H9 (cell line): ENCODE data around the gene TCF7L1. TPM values are rescaled to one million over a fixed set of nuclear protein-coding genes. Genes with fewer than 3 reads are reported as not detected.

Experiments used
- DNase-seq: peaks from one replicate; pipeline ENCODE4 v3.0.0-alpha.2; 2017
- H2AFZ ChIP-seq: one replicate; pipeline ENCODE4 v1.6.1; 2013; ENCODE audit warnings: mild to moderate bottlenecking, low read length, control low read depth, moderate library complexity
- H2AK5ac ChIP-seq: 2 replicates; pipeline ENCODE4 v1.6.1; 2013; ENCODE audit warnings: low read length, control low read depth, mixed read lengths; ENCODE audit not compliant: insufficient read length
- H2BK120ac ChIP-seq: one replicate; pipeline ENCODE4 v1.6.1; 2013; ENCODE audit warnings: low read depth, mild to moderate bottlenecking, low read length, control low read depth, inconsistent platforms; ENCODE audit not compliant: poor library complexity, severe bottlenecking
- H2BK12ac ChIP-seq: 2 replicates; pipeline ENCODE4 v1.6.1; 2013; ENCODE audit warnings: low read length, control low read depth, mixed read lengths, low read depth; ENCODE audit not compliant: insufficient read length
- H2BK15ac ChIP-seq: 2 replicates; pipeline ENCODE4 v1.6.1; 2013; ENCODE audit warnings: low read depth, low read length, control low read depth
- H2BK20ac ChIP-seq: one replicate; pipeline ENCODE4 v1.6.1; 2013; ENCODE audit warnings: low read depth, mild to moderate bottlenecking, low read length, control low read depth, inconsistent platforms; ENCODE audit not compliant: poor library complexity, severe bottlenecking
- H2BK5ac ChIP-seq: 2 replicates; pipeline ENCODE4 v1.6.1; 2013; ENCODE audit warnings: low read length, control low read depth, mixed read lengths; ENCODE audit not compliant: insufficient read length
- H3K14ac ChIP-seq: 2 replicates; pipeline ENCODE4 v1.6.1; 2013; ENCODE audit warnings: low read length, control low read depth; ENCODE audit not compliant: insufficient read depth
- H3K18ac ChIP-seq: 2 replicates; pipeline ENCODE4 v1.6.1; 2013; ENCODE audit warnings: low read depth, mild to moderate bottlenecking, mixed read lengths, low read length, control low read depth; ENCODE audit not compliant: insufficient read length
- H3K23ac ChIP-seq: 2 replicates; pipeline ENCODE4 v1.6.1; 2013; ENCODE audit warnings: low read length, control low read depth, mixed read lengths, low read depth; ENCODE audit not compliant: insufficient read length
- H3K23me2 ChIP-seq: 2 replicates; pipeline ENCODE4 v1.6.1; 2013; ENCODE audit warnings: low read depth, mild to moderate bottlenecking, mixed read lengths, low read length, control low read depth; ENCODE audit not compliant: insufficient read length, poor library complexity, severe bottlenecking
- H3K27ac ChIP-seq: 2 replicates; pipeline ENCODE4 v1.5.1; 2013; ENCODE audit warnings: low read length, control low read depth, mixed read lengths, low read depth; ENCODE audit not compliant: insufficient read length
- H3K27me3 ChIP-seq: 2 replicates; pipeline ENCODE4 v1.6.1; 2013; ENCODE audit warnings: low read length, control low read depth, inconsistent platforms; ENCODE audit not compliant: insufficient read depth
- H3K4ac ChIP-seq: 2 replicates; pipeline ENCODE4 v1.6.1; 2013; ENCODE audit warnings: low read depth, mild to moderate bottlenecking, control low read depth, inconsistent platforms, low read length, moderate library complexity
- H3K4me1 ChIP-seq: 2 replicates; pipeline ENCODE4 v1.6.1; 2013; ENCODE audit warnings: low read length, control low read depth, inconsistent platforms; ENCODE audit not compliant: insufficient read depth
- H3K4me2 ChIP-seq: 2 replicates; pipeline ENCODE4 v1.6.1; 2013; ENCODE audit warnings: low read length, control low read depth, mixed read lengths; ENCODE audit not compliant: insufficient read length, insufficient read depth
- H3K56ac ChIP-seq: 2 replicates; pipeline ENCODE4 v1.6.1; 2013; ENCODE audit warnings: low read depth, mild to moderate bottlenecking, mixed read lengths, low read length, control low read depth; ENCODE audit not compliant: insufficient read length
- H3K79me1 ChIP-seq: 2 replicates; pipeline ENCODE4 v1.6.1; 2013; ENCODE audit warnings: low read depth, mild to moderate bottlenecking, moderate library complexity, low read length, control low read depth, inconsistent platforms; ENCODE audit not compliant: insufficient read depth, poor library complexity, severe bottlenecking
- H3K79me2 ChIP-seq: 2 replicates; pipeline ENCODE4 v1.6.1; 2013; ENCODE audit warnings: low read length, control low read depth, inconsistent platforms; ENCODE audit not compliant: insufficient read depth
- H3K9ac ChIP-seq: 2 replicates; pipeline ENCODE4 v1.6.1; 2013; ENCODE audit warnings: low read length, control low read depth, mixed read lengths; ENCODE audit not compliant: insufficient read length; ENCODE audit errors: extremely low read depth
- H3K9me3 ChIP-seq: one replicate; pipeline ENCODE4 v1.6.1; 2013; ENCODE audit warnings: low read depth, low read length, inconsistent platforms; ENCODE audit not compliant: control insufficient read depth
- H3T11ph ChIP-seq: one replicate; pipeline ENCODE4 v1.6.1; 2013; ENCODE audit warnings: mild to moderate bottlenecking, low read length, control low read depth, inconsistent platforms
- H4K20me1 ChIP-seq: one replicate; pipeline ENCODE4 v1.6.1; 2013; ENCODE audit not compliant: control insufficient read depth, insufficient read length, insufficient read depth
- H4K5ac ChIP-seq: 2 replicates; pipeline ENCODE4 v1.6.1; 2013; ENCODE audit warnings: low read depth, mild to moderate bottlenecking, mixed read lengths, low read length, control low read depth; ENCODE audit not compliant: insufficient read length
- H4K8ac ChIP-seq: replicated peaks from 2 replicates; pipeline ENCODE4 v1.6.1; 2013; ENCODE audit warnings: low read length, control low read depth, mixed read lengths, low read depth; ENCODE audit not compliant: insufficient read length
- H4K91ac ChIP-seq: 2 replicates; pipeline ENCODE4 v1.6.1; 2013; ENCODE audit warnings: low read depth, mild to moderate bottlenecking, moderate library complexity, mixed read lengths, low read length, control low read depth; ENCODE audit not compliant: insufficient read length
- H3K27ac Mint-ChIP-seq, 3 experiments: 2 replicates in 2 of 3; 3 replicates in 1 of 3; pipeline ENCODE4 v1.8.0; 2020 to 2021; ENCODE audit warnings: mixed read lengths in 3 of 3, mild to moderate bottlenecking in 1 of 3, moderate library complexity in 1 of 3
- H3K27me3 Mint-ChIP-seq: 2 replicates; pipeline ENCODE4 v1.8.0; 2021; ENCODE audit warnings: low read depth, mild to moderate bottlenecking, moderate library complexity, mixed read lengths
- H3K36me3 Mint-ChIP-seq, 3 experiments: 2 replicates in 2 of 3; 3 replicates in 1 of 3; pipeline ENCODE4 v1.8.0; 2020 to 2021; ENCODE audit warnings: low read depth in 3 of 3, mixed read lengths in 3 of 3; ENCODE audit not compliant: insufficient read depth in 1 of 3
- H3K4me1 Mint-ChIP-seq, 2 experiments: 2 replicates each; pipeline ENCODE4 v1.8.0; 2020; ENCODE audit warnings: mixed read lengths in 2 of 2
- H3K4me3 Mint-ChIP-seq, 2 experiments: 2 replicates in 1 of 2; 3 replicates in 1 of 2; pipeline ENCODE4 v1.8.0; 2020 to 2021; ENCODE audit warnings: mild to moderate bottlenecking in 2 of 2, mixed read lengths in 2 of 2, moderate library complexity in 1 of 2
- H3K9me3 Mint-ChIP-seq, 2 experiments: 2 replicates in 1 of 2; 3 replicates in 1 of 2; pipeline ENCODE4 v1.8.0; 2020; ENCODE audit warnings: mild to moderate bottlenecking in 2 of 2, mixed read lengths in 2 of 2, moderate library complexity in 1 of 2
- WGBS: extraction: QIAGEN DNeasy Blood & Tissue Kit; methylation state at CpG from one replicate; pipeline ENCODE4 v1.1.7; 2013; ENCODE audit warnings: missing lambda C conversion rate, low lambda C conversion rate, mixed read lengths; ENCODE audit not compliant: insufficient read length; ENCODE audit errors: extremely low coverage; 5-methylcytosine and 5-hydroxymethylcytosine counted together
- total RNA-seq: library from RNA; stranded (reverse); gene quantifications from 2 replicates; pipeline ENCODE4 v1.2.1, GENCODE V29; 2021
- TF ChIP-seq, protein P1 (sequence below): fragments of 200-600 bp; sonication (generic); conservative IDR thresholded peaks from 3 replicates; pipeline ENCODE4 v1.8.0; 2021; ENCODE audit warnings: antibody characterized with exemption, mild to moderate bottlenecking

Gene TCF7L1
- total RNA-seq, 1 experiment from 2014 or later: 112 TPM

DNA sequence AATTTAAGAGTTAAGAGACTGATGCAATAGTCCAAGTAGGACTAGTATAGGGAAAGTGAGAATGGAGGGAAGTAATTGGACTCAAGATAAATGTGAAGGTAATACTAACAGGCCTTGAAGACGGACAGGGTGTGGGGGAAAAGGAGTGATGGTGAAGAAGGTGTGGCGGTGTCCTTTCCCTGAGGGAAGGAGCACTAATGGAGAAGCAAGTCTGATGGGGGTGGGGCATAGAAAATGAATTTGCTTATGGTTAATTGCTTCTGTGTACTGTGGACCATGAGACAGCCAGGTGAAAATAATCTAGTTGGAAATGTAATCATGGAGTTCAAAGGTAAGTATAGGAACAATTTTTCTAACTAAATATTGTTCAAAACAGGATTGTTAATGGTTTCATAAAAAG lies 201.7 kb downstream of the TCF7L1 start:
- Histone ChIP-seq H3K79me2 (no peaks in the 10 kb centered on the region), H2AK5ac (no peak overlapping the region), H3K9ac (no peak overlapping the region), H2BK5ac (no peak overlapping the region), H3K56ac (no peak overlapping the region), H4K91ac (no peak overlapping the region), H3T11ph (no peak overlapping the region), H3K14ac (no peak overlapping the region), H2BK12ac (no peak overlapping the region), H3K9me3 (no peaks in the 10 kb centered on the region), H4K20me1 (no peaks in the 10 kb centered on the region), H3K23me2 (no peaks in the 10 kb centered on the region), H3K27ac (no peak overlapping the region), H4K8ac (no peak overlapping the region), H3K23ac (no peak overlapping the region), H3K79me1 (no peaks in the 10 kb centered on the region), H2BK120ac (no peak overlapping the region), H2BK15ac (no peak overlapping the region), H3K4ac (no peak overlapping the region), H3K4me2 (no peak overlapping the region), H3K27me3 (no peaks in the 10 kb centered on the region), H2BK20ac (no peak overlapping the region), H3K4me1 (no peaks in the 10 kb centered on the region; the same call in 1 of the 2 replicates), H3K18ac (no peak overlapping the region), H2AFZ (no peak overlapping the region), H4K5ac (no peak overlapping the region)
- no peaks in the 10 kb centered on the region; a peak in 1 of 7 replicates for H3K36me3 Mint-ChIP-seq
- H3K4me3 Mint-ChIP-seq: no peak overlapping the region
- H3K9me3 Mint-ChIP-seq: peaks cover 3 to 6% of the 10 kb centered on the region in 2 experiments; a peak in 4 of 5 replicates
- TF ChIP-seq, protein P1, sequence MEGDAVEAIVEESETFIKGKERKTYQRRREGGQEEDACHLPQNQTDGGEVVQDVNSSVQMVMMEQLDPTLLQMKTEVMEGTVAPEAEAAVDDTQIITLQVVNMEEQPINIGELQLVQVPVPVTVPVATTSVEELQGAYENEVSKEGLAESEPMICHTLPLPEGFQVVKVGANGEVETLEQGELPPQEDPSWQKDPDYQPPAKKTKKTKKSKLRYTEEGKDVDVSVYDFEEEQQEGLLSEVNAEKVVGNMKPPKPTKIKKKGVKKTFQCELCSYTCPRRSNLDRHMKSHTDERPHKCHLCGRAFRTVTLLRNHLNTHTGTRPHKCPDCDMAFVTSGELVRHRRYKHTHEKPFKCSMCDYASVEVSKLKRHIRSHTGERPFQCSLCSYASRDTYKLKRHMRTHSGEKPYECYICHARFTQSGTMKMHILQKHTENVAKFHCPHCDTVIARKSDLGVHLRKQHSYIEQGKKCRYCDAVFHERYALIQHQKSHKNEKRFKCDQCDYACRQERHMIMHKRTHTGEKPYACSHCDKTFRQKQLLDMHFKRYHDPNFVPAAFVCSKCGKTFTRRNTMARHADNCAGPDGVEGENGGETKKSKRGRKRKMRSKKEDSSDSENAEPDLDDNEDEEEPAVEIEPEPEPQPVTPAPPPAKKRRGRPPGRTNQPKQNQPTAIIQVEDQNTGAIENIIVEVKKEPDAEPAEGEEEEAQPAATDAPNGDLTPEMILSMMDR: no peak
- no peak overlapping the region for H3K27ac Mint-ChIP-seq
- peaks cover 11% of the 10 kb centered on the region for H3K27me3 Mint-ChIP-seq
- H3K4me1 Mint-ChIP-seq: peaks cover 13 to 17% of the 10 kb centered on the region in 2 experiments
- DNase-seq: no peak
- no CpG with 5 or more reads among the region's 2 CpGs for WGBS
